HG02943 (cell line): ENCODE measurements around the gene ORAI1.
A peak's percentile ranks its signal among the peaks of the same experiment; 100 is the strongest.
"Not testable (repeated sequence)": the region's sequence is repeated elsewhere in the genome, so short reads cannot be mapped to it uniquely, and the experiment has no call there.

ENCODE experiments used
- ATAC-seq: cut with Tn5 transposase; IDR thresholded peaks from one replicate; pipeline ENCODE4 v1.9.1; 2021; ENCODE audit warnings: mild to moderate bottlenecking, low read depth, moderate library complexity; ENCODE audit not compliant: unreplicated experiment

Gene ORAI1

GRCh38 chr12:121626087-121626852 lies at the start of gene ORAI1:
Gene ORAI1 (plus strand): TSS chr12:121626530.
- peak; percentile 58 for ATAC-seq

- ATAC-seq, result no peak
Measured at GRCh38 chr12:121576851-121577391, 49.4 kb upstream of the ORAI1 start.

DNA sequence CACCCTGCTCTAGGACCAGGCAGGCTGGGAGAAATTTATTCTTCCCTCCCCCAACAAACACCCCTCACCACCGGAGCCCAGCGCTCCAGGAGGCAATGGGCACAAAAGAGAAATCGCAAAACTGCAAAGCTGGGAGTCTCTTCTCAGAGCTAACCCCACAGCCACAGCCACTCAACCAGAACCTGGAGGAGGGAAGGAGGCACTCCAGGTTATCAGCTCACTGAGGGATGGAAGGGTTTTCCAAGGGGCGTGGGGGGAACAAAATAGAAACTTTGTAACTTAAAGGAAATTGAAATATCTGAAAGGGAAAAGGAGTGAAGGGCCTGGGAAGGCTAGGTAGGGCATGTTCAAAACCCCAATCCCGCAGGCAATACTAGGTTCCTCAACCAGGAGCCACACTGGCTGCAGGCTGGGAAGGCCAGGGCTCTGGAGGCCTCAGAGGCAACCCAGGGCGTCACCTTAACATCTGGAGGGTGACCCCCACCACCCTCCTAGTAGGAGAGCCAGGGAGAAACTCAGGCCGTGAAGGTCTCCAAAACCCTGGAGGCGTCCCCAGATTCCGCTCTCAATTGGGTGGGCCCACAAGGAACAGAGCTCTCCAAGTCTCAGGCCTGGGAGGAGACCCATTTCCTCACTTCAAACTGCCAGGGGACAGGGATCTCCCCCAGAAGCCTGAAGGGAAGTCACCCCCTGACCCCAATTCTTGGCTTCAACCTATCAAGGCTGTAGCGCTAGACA lies 48.7 kb upstream of the ORAI1 start:
- no peak for ATAC-seq

DNA sequence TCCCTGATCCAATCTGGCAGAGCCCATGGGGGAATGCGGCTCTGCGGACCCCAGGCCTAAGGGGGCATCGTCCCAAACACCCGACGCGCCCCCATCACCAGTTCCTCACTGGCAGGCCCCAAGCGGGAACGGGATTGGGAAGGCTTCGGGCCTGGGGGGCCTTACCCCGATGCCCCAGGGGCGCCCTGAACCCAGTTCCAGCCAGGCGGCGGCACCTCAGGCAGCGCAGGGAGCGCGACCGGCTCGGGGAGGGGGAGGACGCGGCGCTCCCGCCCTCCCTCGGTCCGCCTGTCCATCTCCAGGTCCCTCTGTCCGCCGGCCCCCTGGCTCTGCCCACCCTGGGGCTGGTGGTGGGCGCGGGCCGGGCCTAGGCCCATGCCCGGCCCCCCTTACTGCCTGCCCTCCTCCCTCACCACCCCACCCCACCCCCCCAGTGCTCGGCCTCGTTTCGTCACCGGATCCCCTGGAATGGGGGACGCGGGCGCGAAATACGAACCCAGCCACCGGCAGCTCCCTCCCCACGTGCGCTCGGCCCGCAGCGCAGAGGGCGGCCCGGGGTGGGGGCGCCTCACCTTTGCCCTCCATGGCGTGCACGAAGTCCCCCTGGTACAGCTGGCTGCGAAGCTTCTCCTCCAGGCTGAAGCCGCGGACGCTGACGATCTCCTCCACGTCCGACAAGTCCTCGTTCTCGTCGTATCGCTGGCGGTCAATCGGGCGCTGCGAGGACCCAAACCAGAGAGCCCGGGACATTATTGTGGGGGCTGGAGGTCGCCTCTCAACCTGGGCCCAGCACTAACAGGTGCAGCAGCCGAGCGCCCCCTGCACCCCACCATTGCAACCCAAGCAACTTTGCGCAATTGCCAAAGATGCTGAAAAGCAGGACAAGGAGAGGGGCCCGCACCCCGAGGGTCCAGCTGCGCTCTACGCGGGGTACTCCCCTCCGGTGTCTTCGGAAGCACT lies 47.8 kb upstream of the ORAI1 start:
- ATAC-seq, result no peak

- no peak for ATAC-seq
Measured at GRCh38 chr12:121579190-121579791, 47.0 kb upstream of the ORAI1 start.

DNA sequence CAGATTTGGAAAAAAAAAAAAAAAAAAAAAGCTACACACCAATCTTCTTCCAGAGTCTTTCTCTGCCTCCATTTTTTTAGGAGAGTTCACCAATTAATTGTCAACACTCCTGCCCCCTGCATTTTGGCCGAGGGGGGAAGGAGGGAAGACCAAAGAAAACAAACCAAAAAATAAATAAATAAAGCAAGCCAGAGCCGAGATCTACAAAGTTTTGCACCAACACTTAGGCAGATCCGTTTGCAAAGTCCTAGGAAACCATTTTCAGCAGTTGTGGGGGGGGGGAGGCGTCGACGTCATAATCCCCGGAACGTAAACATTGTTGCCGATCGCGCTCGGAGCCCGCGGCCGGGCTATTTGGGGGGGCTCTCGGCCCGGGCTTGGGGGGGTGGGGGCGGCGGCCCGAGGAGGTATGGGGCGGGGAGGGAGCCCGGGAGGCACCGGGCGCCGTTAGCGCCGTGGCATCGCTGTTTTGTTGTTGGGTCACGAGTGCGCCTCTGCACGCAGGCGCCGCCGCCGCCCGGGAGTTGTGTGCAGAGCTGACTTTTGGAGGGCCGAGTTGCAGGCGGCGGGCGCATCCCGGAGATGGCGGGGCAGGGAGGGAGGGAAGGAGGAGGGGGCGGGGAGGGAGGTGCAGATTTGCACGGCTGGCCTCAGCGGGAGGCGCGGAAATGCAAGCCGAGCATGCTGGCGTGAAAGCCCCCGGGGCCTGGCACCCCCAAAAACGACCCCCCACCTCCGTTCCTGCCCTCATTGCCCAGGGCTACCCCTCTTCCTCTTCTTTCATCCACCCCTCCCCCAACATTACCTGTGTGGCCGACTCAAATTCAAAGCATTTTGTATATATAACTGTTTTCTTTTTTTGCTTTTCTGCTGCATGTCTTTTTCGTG lies 46.1 kb upstream of the ORAI1 start:
- no peak for ATAC-seq

GRCh38 chr12:121580959-121581685 lies 45.2 kb upstream of the ORAI1 start, which contains the start of gene KDM2B:
Gene KDM2B (minus strand): TSS chr12:121581023. CDS start chr12:121580911, 112 bp downstream.
- ATAC-seq, result no peak

GRCh38 chr12:121581686-121582429 lies 44.5 kb upstream of the ORAI1 start:
- ATAC-seq, result no peak

- no peak for ATAC-seq
Measured at GRCh38 chr12:121582583-121583333, 43.6 kb upstream of the ORAI1 start.

DNA sequence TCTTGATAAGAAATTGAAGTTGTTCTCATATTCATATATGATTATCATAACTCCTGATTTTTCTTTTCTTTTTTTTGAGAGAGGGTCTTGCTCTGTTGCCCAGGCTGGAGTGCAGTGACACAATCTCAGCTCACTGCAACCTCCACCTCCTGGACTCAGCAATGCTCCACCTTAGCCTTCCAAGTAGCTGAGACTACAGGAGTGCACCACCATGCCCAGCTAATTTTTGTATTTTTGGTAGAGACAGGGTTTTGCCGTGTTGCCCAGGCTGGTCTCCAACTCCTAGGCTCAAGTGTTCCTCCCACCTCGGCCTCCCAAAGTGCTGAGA lies 43.0 kb upstream of the ORAI1 start:
- not testable (repeated sequence) for ATAC-seq

DNA sequence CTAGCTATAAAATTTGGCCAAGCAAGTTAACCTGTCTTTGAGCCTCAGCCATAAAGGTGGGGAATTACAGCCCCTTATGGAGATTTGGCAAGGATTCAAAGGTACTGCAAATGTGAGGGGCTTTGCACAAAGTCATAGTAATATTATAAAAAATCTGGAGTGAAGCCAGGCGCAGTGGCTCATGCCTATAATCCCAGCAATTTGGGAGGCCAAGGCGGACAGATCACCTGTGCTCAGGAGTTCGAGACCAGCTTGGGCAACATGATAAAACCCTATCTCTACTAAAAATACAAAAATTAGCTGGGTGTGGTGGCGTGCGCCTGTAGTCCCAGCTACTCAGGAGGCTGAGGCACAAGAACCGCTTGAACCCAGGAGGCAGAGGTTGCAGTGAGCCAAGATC lies 41.4 kb upstream of the ORAI1 start:
- ATAC-seq, result not testable (repeated sequence)

GRCh38 chr12:121590476-121591143 lies 35.7 kb upstream of the ORAI1 start:
- peak; percentile 60 for ATAC-seq

DNA sequence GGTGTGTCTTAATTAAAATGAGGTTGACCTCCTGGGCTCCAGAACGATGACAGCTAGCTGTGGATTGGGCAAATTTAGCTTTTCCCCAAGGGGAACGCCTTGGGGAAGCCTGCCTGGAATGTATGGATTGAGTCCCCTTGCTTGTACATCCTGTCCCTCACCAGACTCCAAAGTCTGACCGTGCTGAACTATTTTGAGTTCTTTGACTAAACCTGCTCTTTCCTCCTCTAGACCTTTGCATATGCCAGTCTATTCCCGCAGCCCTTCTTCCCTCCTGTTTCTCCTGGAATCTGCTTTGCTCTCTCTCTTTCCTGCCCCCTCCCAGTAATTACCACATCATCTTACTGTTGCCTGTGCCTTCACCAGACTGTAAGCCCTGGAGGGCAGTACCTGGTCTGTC lies 34.0 kb upstream of the ORAI1 start:
- no peak for ATAC-seq

GRCh38 chr12:121595520-121595919 lies 30.8 kb upstream of the ORAI1 start:
- no peak for ATAC-seq

DNA sequence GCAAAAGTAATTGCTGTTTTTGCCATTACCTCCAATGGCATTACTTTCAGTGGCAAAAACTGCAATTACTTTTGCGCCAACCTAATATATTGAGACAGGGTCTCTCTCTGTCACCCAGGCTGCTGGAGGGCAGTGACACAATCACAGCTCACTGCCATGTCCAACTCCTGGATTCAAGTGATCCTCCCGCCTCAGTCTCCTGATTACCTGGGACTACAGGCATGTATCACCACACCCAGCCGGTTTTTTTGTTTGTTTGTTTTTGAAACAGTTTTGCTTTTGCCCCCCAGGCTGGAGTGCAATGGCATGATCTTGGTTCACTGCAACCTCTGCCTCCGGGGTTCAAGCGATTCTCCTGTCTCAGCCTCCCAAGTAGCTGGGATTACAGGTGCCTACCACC lies 29.8 kb upstream of the ORAI1 start:
- ATAC-seq, result no peak

DNA sequence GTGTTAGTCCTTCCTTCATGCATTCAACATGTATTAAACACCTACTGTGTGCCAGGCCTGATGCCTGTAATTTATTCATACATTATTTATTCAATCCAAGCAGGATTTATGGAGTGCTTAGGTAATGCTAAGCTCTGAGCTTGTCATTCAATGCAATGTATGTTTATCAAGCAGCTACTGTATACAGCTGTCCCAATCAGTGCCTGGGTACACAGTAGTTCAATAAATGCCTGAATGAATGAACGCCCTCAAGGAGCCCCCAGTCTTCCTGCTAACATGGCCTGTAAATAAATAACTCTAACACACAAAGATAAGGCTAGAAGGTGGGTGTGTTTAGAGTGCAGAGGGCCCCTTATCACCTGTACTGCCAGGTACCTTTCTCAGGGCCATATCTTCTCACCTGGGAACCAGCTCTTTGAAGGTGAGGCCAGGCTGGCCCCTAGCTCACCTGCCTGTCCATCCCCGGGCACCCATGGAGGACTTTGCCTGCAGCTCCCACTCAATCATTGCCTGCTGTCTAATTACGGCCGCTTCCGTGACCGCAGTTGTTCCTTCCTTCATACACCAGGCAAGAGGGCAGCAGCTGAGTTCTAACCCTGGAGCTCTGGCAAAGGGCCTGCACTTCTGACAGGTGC lies 25.5 kb upstream of the ORAI1 start:
- ATAC-seq, result no peak
